Central memory CD8-positive, alpha-beta T cell (primary cell): Measurements from ENCODE around the gene HTR3D.
A peak's percentile ranks its signal among the peaks of the same experiment; 100 is the strongest.
"Not testable (repeated sequence)": the region's sequence is repeated elsewhere in the genome, so short reads cannot be mapped to it uniquely, and the experiment has no call there.

Experiments used
- ATAC-seq: fragments of 150-1000 bp; cut with Tn5 transposase; replicated peaks from 2 replicates; pipeline ENCODE4 v1.10.0; 2022; ENCODE audit warnings: mild to moderate bottlenecking, moderate FRiP score, moderate number of reproducible peaks; ENCODE audit not compliant: poor library complexity, severe bottlenecking; ENCODE audit errors: extremely low read depth
- DNase-seq, 2 donors: peaks; one replicate each; pipeline ENCODE4 v3.0.0; 2021; ENCODE audit warnings: low spot score in 2 of 2
- H3K27ac Mint-ChIP-seq: one replicate; pipeline ENCODE4 v1.8.0; 2022; ENCODE audit warnings: low read depth, mild to moderate bottlenecking, moderate library complexity, mixed read lengths
- H3K27me3 Mint-ChIP-seq: one replicate; pipeline ENCODE4 v1.8.0; 2022; ENCODE audit warnings: mixed read lengths
- H3K36me3 Mint-ChIP-seq: one replicate; pipeline ENCODE4 v1.8.0; 2022; ENCODE audit warnings: mild to moderate bottlenecking, moderate library complexity, mixed read lengths; ENCODE audit not compliant: insufficient read depth
- H3K4me1 Mint-ChIP-seq: one replicate; pipeline ENCODE4 v1.8.0; 2022; ENCODE audit warnings: mixed read lengths
- H3K4me3 Mint-ChIP-seq: one replicate; pipeline ENCODE4 v1.8.0; 2022; ENCODE audit warnings: mild to moderate bottlenecking, moderate library complexity, mixed read lengths
- H3K9me3 Mint-ChIP-seq: one replicate; pipeline ENCODE4 v1.8.0; 2022; ENCODE audit warnings: mixed read lengths

HTR3D gene

GRCh38 chr3:184005941-184006507 lies 25.5 kb upstream of the HTR3D start:
- no peak for DNase-seq
- H3K4me3 Mint-ChIP-seq = no peak overlapping the region

DNA sequence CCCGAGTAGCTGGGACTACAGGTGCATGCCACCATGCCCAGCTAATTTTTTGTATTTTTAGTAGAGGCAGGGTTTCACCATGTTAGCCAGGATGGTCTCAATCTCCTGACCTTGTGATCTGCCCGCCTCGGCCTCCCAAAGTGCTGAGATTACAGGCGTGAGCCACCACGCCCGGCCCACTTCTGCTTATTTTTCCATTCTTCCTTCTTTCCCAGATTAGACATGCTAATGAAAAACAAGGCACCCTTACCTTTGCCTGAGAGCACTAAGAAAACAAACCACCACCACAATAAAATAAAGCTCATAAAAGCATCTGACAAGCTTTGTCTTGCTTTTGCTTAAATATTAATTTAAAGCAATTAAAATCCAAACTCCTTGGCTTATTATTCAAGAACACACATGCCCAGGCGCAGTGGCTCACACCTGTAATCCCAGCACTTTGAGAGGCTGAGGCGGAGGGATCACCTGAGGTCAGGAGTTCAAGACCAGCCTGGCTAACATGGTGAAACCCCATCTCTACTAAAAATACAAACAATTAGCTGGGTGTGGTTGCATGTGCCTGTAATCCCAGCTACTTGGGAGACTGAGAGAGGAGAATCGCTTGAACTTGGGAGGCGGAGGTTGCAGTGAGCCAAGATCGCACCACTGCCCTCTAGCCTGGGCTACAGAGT lies 24.3 kb upstream of the HTR3D start:
- not testable (repeated sequence) for H3K27me3 Mint-ChIP-seq, H3K4me3 Mint-ChIP-seq, H3K4me1 Mint-ChIP-seq, ATAC-seq, H3K27ac Mint-ChIP-seq, DNase-seq, H3K9me3 Mint-ChIP-seq
- H3K36me3 Mint-ChIP-seq = peaks cover 15% of the 10 kb centered on the region

More at GRCh38 chr3:184005941-184006507, 25.5 kb upstream of the HTR3D start:
- H3K36me3 Mint-ChIP-seq = peaks cover 12% of the 10 kb centered on the region
- no peaks in the 10 kb centered on the region for H3K9me3 Mint-ChIP-seq
- no peak for ATAC-seq
- H3K4me1 Mint-ChIP-seq = no peaks in the 10 kb centered on the region
- H3K27ac Mint-ChIP-seq = no peak overlapping the region
- no peaks in the 10 kb centered on the region for H3K27me3 Mint-ChIP-seq

DNA sequence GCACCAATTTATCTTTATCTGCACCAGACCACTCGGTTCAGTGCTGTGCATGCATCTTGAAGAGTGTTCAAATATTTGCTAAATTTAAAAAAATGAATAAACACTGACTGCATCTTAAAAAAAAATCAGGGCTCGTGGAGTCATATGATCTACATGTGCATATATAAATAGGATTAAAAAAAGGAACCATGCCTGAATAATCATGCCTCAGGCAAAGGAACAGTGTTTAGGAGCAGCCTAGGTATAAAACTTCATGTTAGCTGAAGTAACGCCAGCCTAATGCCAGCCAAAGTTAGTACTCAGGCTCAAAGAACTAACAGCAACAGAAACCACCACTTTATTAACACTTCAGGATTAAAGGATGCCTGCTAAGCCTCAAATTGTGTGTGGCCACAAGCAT lies 23.4 kb upstream of the HTR3D start:
- DNase-seq (no peak), ATAC-seq (no peak)
- no peaks in the 10 kb centered on the region for H3K4me1 Mint-ChIP-seq
- H3K27me3 Mint-ChIP-seq = no peaks in the 10 kb centered on the region
- H3K9me3 Mint-ChIP-seq = no peaks in the 10 kb centered on the region
- H3K27ac Mint-ChIP-seq = no peak overlapping the region
- H3K36me3 Mint-ChIP-seq = peaks cover 17% of the 10 kb centered on the region
- no peak overlapping the region for H3K4me3 Mint-ChIP-seq

- Mint-ChIP-seq H3K36me3 (peaks cover 20% of the 10 kb centered on the region), H3K27me3 (no peaks in the 10 kb centered on the region), H3K4me3 (no peak overlapping the region), H3K27ac (no peak overlapping the region), H3K9me3 (no peaks in the 10 kb centered on the region), H3K4me1 (peaks cover 8% of the 10 kb centered on the region)
- ATAC-seq = no peak
- no peak for DNase-seq
Observed at GRCh38 chr3:184011230-184011876, 20.2 kb upstream of the HTR3D start.

- DNase-seq (no peak), ATAC-seq (no peak)
- Mint-ChIP-seq H3K9me3 (no peaks in the 10 kb centered on the region), H3K27me3 (no peaks in the 10 kb centered on the region), H3K4me3 (no peak overlapping the region), H3K36me3 (peaks cover 17% of the 10 kb centered on the region), H3K4me1 (peaks cover 16% of the 10 kb centered on the region), H3K27ac (no peak overlapping the region)
Observed at GRCh38 chr3:184011937-184012889, 19.3 kb upstream of the HTR3D start.

DNA sequence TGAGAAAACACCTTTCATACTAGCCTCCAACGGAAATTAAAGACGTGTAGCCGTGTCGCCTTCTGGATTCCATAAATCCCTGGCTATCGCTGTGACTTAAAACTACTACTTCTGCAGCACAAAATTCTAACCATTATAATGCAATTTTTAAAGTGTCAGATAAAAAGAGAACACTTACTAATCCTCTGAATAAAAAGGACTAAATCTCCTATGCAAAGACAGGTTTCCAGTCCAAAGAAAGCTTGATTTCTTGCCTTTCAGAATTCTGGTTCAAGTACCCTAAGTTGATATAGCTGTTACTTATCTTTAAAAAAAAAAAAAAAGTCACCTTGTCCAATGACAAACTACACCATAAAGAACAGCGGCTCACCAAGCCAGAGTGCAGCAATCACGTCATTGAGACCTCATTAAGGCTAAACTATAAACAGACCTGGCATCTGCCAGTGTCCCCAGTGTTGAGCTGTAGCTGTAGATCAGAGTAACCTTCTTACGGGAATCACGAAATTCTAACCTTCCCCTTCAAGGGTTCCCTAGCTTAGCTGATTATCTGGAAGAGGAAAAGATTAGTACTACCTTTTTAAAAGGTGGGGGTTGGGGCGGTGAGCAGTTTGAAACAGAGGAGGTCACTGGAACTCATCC lies 16.0 kb upstream of the HTR3D start:
- ATAC-seq (no peak), DNase-seq (no peak)
- no peaks in the 10 kb centered on the region for H3K9me3 Mint-ChIP-seq

GRCh38 chr3:184016169-184016570 lies 15.4 kb upstream of the HTR3D start:
- ATAC-seq = no peak

More for the DNA sequence above, 16.0 kb upstream of the HTR3D start:
- Mint-ChIP-seq H3K27me3 (peaks cover 3% of the 10 kb centered on the region), H3K36me3 (peaks cover 24% of the 10 kb centered on the region), H3K27ac (no peak overlapping the region), H3K4me3 (peak overlapping the region; percentile 99), H3K4me1 (peaks cover 24% of the 10 kb centered on the region)

DNA sequence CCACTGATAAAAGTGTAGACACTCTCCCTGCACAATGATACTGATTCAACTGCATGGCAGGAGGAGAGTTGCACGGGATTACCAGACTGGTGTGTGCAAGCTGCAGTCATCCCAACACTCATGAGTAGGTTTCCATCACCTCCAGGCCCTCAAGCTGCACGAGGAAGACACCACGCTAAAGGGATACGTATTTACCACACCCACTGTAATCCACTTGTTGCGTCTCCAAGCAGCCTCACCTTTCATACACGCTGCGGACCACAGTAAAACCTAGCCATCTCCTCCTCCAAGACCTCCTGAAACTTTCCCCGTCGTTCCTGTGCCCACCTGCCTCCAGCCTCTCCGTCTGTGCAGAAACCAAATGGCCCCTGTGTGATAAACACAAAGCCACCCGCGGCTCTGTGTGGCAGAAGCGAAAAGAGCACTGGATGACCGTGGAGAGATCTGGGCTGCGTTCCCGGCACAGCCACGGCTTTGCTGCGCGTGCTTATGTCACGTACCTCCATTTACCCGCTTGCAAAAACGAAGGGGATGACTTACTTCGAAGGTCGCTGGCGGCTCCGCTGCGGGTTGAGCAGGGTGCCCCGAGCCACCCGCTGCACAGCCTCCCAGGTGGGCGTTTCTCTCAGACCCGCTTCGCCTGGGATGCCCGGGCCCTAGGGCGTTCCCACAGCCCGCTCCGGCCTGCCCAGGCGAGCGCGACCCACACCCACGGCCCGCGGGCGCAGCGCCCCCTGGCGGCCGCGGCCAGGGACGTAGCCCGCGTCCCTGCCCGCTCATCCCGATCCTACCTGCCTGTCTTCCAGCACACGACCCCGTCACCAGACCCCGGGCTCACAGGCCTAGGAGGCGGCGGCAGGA lies 14.5 kb upstream of the HTR3D start:
- Mint-ChIP-seq H3K27ac (peak overlapping the region; percentile 86), H3K9me3 (no peaks in the 10 kb centered on the region), H3K4me3 (peak overlapping the region; percentile 99), H3K36me3 (peaks cover 20% of the 10 kb centered on the region), H3K27me3 (peaks cover 12% of the 10 kb centered on the region), H3K4me1 (peaks cover 24% of the 10 kb centered on the region)
- DNase-seq (peak in 1 of 2 donors; percentile 21), ATAC-seq (peak; percentile 69)

More at GRCh38 chr3:184016169-184016570, 15.4 kb upstream of the HTR3D start:
- peaks cover 21% of the 10 kb centered on the region for H3K36me3 Mint-ChIP-seq
- no peak for DNase-seq
- H3K9me3 Mint-ChIP-seq = no peaks in the 10 kb centered on the region
- peaks cover 10% of the 10 kb centered on the region for H3K27me3 Mint-ChIP-seq
- H3K27ac Mint-ChIP-seq = no peak overlapping the region
- H3K4me3 Mint-ChIP-seq = peak overlapping the region; percentile 99
- H3K4me1 Mint-ChIP-seq = peaks cover 24% of the 10 kb centered on the region

- Mint-ChIP-seq H3K9me3 (no peaks in the 10 kb centered on the region), H3K27ac (peak within 1 kb of the TSS; percentile 86), H3K4me1 (peaks cover 24% of the 10 kb centered on the region), H3K4me3 (peak within 1 kb of the TSS; percentile 99), H3K36me3 (peaks cover 18% of the 10 kb centered on the region), H3K27me3 (peaks cover 13% of the 10 kb centered on the region)
- ATAC-seq (peak; percentile 92), DNase-seq (peak; percentile 56 to 63)
Observed at GRCh38 chr3:184017672-184018423, 13.7 kb upstream of the HTR3D start, which contains the start of gene ABCC5. ABCC5 (minus strand) TSS chr3:184017884; CDS start chr3:184014392, 3,492 bp downstream.

- no peaks in the 10 kb centered on the region for H3K9me3 Mint-ChIP-seq
- ATAC-seq (no peak), DNase-seq (no peak)
- H3K36me3 Mint-ChIP-seq = peaks cover 16% of the 10 kb centered on the region
- peaks cover 19% of the 10 kb centered on the region for H3K27me3 Mint-ChIP-seq
- peak overlapping the region; percentile 86 for H3K27ac Mint-ChIP-seq
- H3K4me3 Mint-ChIP-seq = peak overlapping the region; percentile 99
- peaks cover 24% of the 10 kb centered on the region for H3K4me1 Mint-ChIP-seq
Observed at GRCh38 chr3:184018424-184018973, 13.0 kb upstream of the HTR3D start.
